HepG2 (cell line): Measurements from ENCODE around the gene VSX1. TPM values are rescaled to one million over a fixed set of nuclear protein-coding genes. Genes with fewer than 3 reads are reported as not detected.

ENCODE experiments used
- ATAC-seq: fragments of 200-7000 bp; cut with Tn5 transposase; 3 replicates; pipeline ENCODE4 v1.9.1; 2020; ENCODE audit warnings: mild to moderate bottlenecking, moderate library complexity
- BruUV-seq: library from RNA; stranded (reverse); fragments of 400-500 nt; replicated peaks from 2 replicates; lab custom pipeline; 2021; lab: Mats Ljungman, UMichigan
- CTCF ChIA-PET: fragments of 300-600 bp; formaldehyde crosslinking; extraction: SDS; loops from one replicate; lab custom pipeline; 2021; ENCODE audit warnings: low total read pairs, inconsistent platforms, low intra/inter-chr PET ratio; lab: Yijun Ruan, JAX
- POLR2A ChIA-PET: fragments of 350-600 bp; sonication (Branson Sonifier 250); formaldehyde crosslinking; loops from one replicate; lab custom pipeline; 2020; ENCODE audit warnings: antibody characterized with exemption, inconsistent platforms; lab: Yijun Ruan, JAX
- DNase-seq: peaks from one replicate; pipeline ENCODE4 v3.0.0-alpha.2; 2015; ENCODE audit warnings: low spot score
- FAIRE-seq: peaks from 3 replicates; lab custom pipeline; 2011; peaks lifted over from hg19 to GRCh38; lab: Jason Lieb, UNC
- H2AFZ ChIP-seq: one replicate; pipeline ENCODE4 v1.6.1; 2011; ENCODE audit warnings: low read length, inconsistent platforms
- H3K27ac ChIP-seq: fragments of 300-600 bp; 3 replicates; pipeline ENCODE4 v1.8.0; 2011; ENCODE audit warnings: mixed run types, mild to moderate bottlenecking, mixed read lengths, low read length, inconsistent platforms; ENCODE audit not compliant: insufficient read depth; ENCODE audit errors: extremely low read length
- H3K27me3 ChIP-seq, 2 experiments: fragments of 200-600 bp in 1 of 2; 2 replicates in 1 of 2; 3 replicates in 1 of 2; pipeline versions ENCODE4 v1.6.0 to v1.8.0; 2011; ENCODE audit warnings: low read length in 2 of 2, mild to moderate bottlenecking in 2 of 2, moderate library complexity in 2 of 2, inconsistent platforms in 1 of 2; ENCODE audit not compliant: insufficient read depth in 2 of 2, control insufficient read depth in 1 of 2
- H3K36me3 ChIP-seq, 2 experiments: fragments of 200-600 bp in 1 of 2; replicated peaks in 1 of 2; 2 replicates in 1 of 2; 3 replicates in 1 of 2; pipeline versions ENCODE4 v1.5.1 to v1.8.0; 2011; ENCODE audit warnings: low read length in 2 of 2, inconsistent platforms in 1 of 2; ENCODE audit not compliant: insufficient read depth in 2 of 2, control insufficient read depth in 1 of 2
- H3K4me1 ChIP-seq: 2 replicates; pipeline ENCODE4 v1.5.1; 2012; ENCODE audit warnings: low read length, inconsistent platforms; ENCODE audit not compliant: insufficient read depth
- H3K4me2 ChIP-seq: 2 replicates; pipeline ENCODE4 v1.6.0; 2011; ENCODE audit warnings: low read depth, low read length, inconsistent platforms
- H3K4me3 ChIP-seq, 3 experiments: fragments of 200-600 bp in 1 of 3; sonication (generic), shearing (Covaris generic) in 1 of 3; replicated peaks in 1 of 3; 2 replicates each; pipeline ENCODE4 v1.5.1; 2011 to 2016; ENCODE audit warnings: low read length in 3 of 3, inconsistent platforms in 2 of 3, low read depth in 2 of 3, mild to moderate bottlenecking in 2 of 3, control low read depth in 1 of 3, mixed read lengths in 1 of 3; ENCODE audit not compliant: insufficient read depth in 1 of 3
- H3K79me2 ChIP-seq: one replicate; pipeline ENCODE4 v1.6.1; 2011; ENCODE audit warnings: low read length, inconsistent platforms; ENCODE audit not compliant: insufficient read depth
- H3K9ac ChIP-seq: 2 replicates; pipeline ENCODE4 v1.6.0; 2011; ENCODE audit warnings: mild to moderate bottlenecking, low read depth, low read length, inconsistent platforms; ENCODE audit not compliant: insufficient read depth
- H3K9me3 ChIP-seq: 2 replicates; pipeline ENCODE4 v1.5.1; 2012; ENCODE audit warnings: mild to moderate bottlenecking, low read length
- H4K20me1 ChIP-seq: 2 replicates; pipeline ENCODE4 v1.6.0; 2011; ENCODE audit warnings: inconsistent platforms, mild to moderate bottlenecking, low read length, moderate library complexity; ENCODE audit not compliant: insufficient read depth
- NAIF1 ChIP-seq: sonication (generic); formaldehyde crosslinking; IDR thresholded peaks from 2 replicates; pipeline ENCODE4 v1.5.0; 2020; ENCODE audit warnings: mild to moderate bottlenecking, missing genetic modification reagents, borderline replicate concordance
- PATZ1 ChIP-seq: sonication (generic); formaldehyde crosslinking; IDR thresholded peaks from 2 replicates; pipeline ENCODE4 v1.4.0; 2020; ENCODE audit warnings: missing genetic modification reagents
- PBX3 ChIP-seq: sonication (generic); formaldehyde crosslinking; IDR thresholded peaks from 2 replicates; pipeline ENCODE4 v1.8.1; 2023; ENCODE audit warnings: missing genetic modification reagents, inconsistent platforms, borderline replicate concordance
- POLR2A ChIP-seq, 2 experiments: IDR thresholded peaks; 2 replicates each; pipeline ENCODE4 v1.6.1; 2011; ENCODE audit warnings: low read depth in 2 of 2, low read length in 2 of 2, mild to moderate bottlenecking in 1 of 2, moderate library complexity in 1 of 2; ENCODE audit not compliant: insufficient read depth in 1 of 2
- RBM22 ChIP-seq: fragments of 200-400 bp; formaldehyde crosslinking; optimal IDR thresholded peaks from 2 replicates; pipeline ENCODE3; 2017; ENCODE audit warnings: mild to moderate bottlenecking, low read length, moderate library complexity
- SSRP1 ChIP-seq: IDR thresholded peaks from 2 replicates; pipeline ENCODE4 v1.6.1; 2016; ENCODE audit warnings: control low read depth
- ZFP37 ChIP-seq: sonication (generic); formaldehyde crosslinking; IDR thresholded peaks from 2 replicates; pipeline ENCODE4 v1.4.0; 2020; ENCODE audit warnings: missing genetic modification reagents, borderline replicate concordance
- ZNF530 ChIP-seq: sonication (generic); formaldehyde crosslinking; IDR thresholded peaks from 2 replicates; pipeline ENCODE4 v1.5.0; 2020; ENCODE audit warnings: low read depth, mild to moderate bottlenecking, missing genetic modification reagents
- ZNF7 ChIP-seq: IDR thresholded peaks from 2 replicates; pipeline ENCODE4 v1.6.1; 2016; ENCODE audit warnings: missing biosample characterization, missing genetic modification reagents
- ZSCAN20 ChIP-seq: sonication (generic); formaldehyde crosslinking; IDR thresholded peaks from 2 replicates; pipeline ENCODE4 v1.4.0; 2020; ENCODE audit warnings: missing genetic modification reagents, mild to moderate bottlenecking, borderline replicate concordance
- WGBS: methylation state at CpG from one replicate; pipeline ENCODE4 v1.1.6; 2017; ENCODE audit warnings: low lambda C conversion rate; 5-methylcytosine and 5-hydroxymethylcytosine counted together
- in situ Hi-C: cut with HindIII; loops from 2 replicates; pipeline ENCODE4 v1.10.0; 2017; ENCODE audit warnings: low pct_unique_long_range_greater_than_20kb; ENCODE audit not compliant: extremely low pct_ligation_motif_present
- intact Hi-C: fragments of 100-400 bp; cut with micrococcal nuclease; formaldehyde crosslinking; loops from one replicate; pipeline ENCODE4 v1.10.0; 2022; ENCODE audit not compliant: unreplicated experiment
- polyA plus RNA-seq, 8 experiments: library from polyadenylated mRNA; depleted of rRNA in 3 of 8; stranded (reverse) in 7 of 8; unstranded in 1 of 8; fragments of >200 nt; fragmentation: Illumina TruSeq in 4 of 8; extraction: Trizol in 4 of 8; gene quantifications; 2 replicates each; pipeline versions ENCODE4 v1.2.1 to v1.2.3, GENCODE V29; 2011 to 2016; ENCODE audit warnings: low read depth in 4 of 8, missing spikeins in 1 of 8, mixed read lengths in 1 of 8; ENCODE audit not compliant: insufficient read depth in 1 of 8
- total RNA-seq, 5 experiments: library from RNA; depleted of rRNA; stranded (reverse); fragments of >200 nt; fragmentation: Illumina TruSeq; extraction: Trizol; gene quantifications; 2 replicates each; pipeline ENCODE4 v1.2.3, GENCODE V29; 2016; ENCODE audit warnings: low read depth in 1 of 5
- TF ChIP-seq, protein P1 (sequence below): IDR thresholded peaks from 2 replicates; pipeline ENCODE4 v1.6.1; 2016; ENCODE audit warnings: missing genetic modification reagents, missing compliant biosample characterization
- TF ChIP-seq, protein P2 (sequence below): sonication (generic); formaldehyde crosslinking; IDR thresholded peaks from 2 replicates; pipeline ENCODE4 v1.5.0; 2020; ENCODE audit warnings: mild to moderate bottlenecking, missing genetic modification reagents

Gene VSX1
- total and polyA plus RNA-seq, 2 of the 13 experiments (the other 11 are each of a cell fraction or from before 2014, with no cell fraction given) = 0.04 TPM; not detected in 1

DNA sequence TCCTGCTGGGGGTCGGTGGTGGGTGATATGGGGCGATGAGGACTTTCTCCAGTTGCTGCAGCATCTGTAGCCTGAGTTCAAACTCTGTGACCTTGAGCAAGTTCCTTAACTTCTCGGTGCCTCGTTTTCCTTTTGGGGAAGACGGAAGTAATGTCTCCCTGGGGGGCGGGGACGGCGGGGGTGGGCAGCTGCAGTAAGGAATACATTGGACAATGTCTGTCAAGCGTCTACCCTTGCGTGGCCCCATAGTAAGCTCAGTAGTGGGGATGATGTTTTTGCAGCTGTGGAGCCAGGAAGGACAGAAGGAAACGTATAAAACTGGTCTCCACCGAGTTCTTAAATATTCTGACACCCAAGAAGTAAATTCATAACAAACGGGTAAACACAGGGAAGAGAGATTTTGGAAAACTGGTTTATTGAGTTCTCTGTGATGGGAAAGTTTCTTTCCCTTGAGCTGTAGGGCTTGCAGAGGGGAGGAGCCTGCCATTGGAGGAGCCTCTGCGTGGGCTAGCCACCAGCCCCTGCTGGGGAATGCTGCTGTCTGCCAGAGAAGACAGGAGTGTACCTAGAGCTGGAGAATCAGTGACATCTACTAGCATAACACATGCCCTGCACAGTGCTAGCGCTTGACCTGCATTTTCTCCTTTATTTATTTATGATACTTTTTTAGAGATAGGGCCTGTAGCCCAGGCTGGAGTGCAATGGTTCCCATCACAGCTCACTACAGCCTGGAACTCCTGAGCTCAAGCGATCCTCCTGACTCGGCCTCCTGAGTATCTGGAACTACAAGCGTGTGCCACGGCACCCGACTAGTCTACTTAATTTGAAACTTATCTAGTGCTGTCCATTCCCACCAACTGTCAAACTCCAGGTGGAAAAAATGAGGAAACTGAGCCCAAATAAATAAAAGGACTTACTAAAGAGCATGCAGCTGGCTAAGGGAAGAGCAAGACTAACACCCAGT is 22.8 kb downstream of the VSX1 start (continued):
- TF ChIP-seq PATZ1 (CRISPR knock-in tag) = 0 out of 2 replicates have a peak, but pooled peaks have one; percentile 1
- TF ChIP-seq RBM22 = no peak

- DNase-seq = no peak
- Histone ChIP-seq H3K36me3 (no peaks in the 10 kb centered on the region), H3K4me2 (peak within 1 kb of the TSS; percentile 91), H3K4me3 (peak within 1 kb of the TSS; percentile 64 to 82 (median 67)), H3K79me2 (no peaks in the 10 kb centered on the region), H3K9ac (peak within 1 kb of the TSS; percentile 67), H3K27ac (peak within 1 kb of the TSS; percentile 6), H2AFZ (no peak within 1 kb of the TSS), H3K9me3 (no peaks in the 10 kb centered on the region), H3K4me1 (peaks cover 96% of the 10 kb centered on the region), H3K27me3 (peaks cover 0 to 29% of the 10 kb centered on the region in 2 experiments; a peak in 4 of 5 replicates), H4K20me1 (no peaks in the 10 kb centered on the region; the same call in 1 of the 2 replicates)
- no peak for FAIRE-seq
- in situ Hi-C loops = no loop called here
- 41% methylated on average over 31 of the region's 56 CpGs for WGBS
- peak; percentile 7; the same call in 2 of the 3 replicates for ATAC-seq
- BruUV-seq = no TSS peak
- ChIA-PET POLR2A (interaction anchor here (1.3 to 7.7 kb wide), 7 partner anchors 10 to 70 kb away, joined by 3 to 77 read pairs (median 4); partner anchors contain the start of gene APMAP), CTCF (no interaction called here)
- intact Hi-C loops = loop anchor here (5.0 kb wide), 1 partner anchor 41 kb away; no protein-coding TSS in a partner anchor
- TF ChIP-seq POLR2A (IDR thresholded peaks at IDR 0.05; ENCODE audit: insufficient read depth in 1 of 2, low read depth in 2 of 2, low read length in 2 of 2) (no peak; a peak in 1 of 4 replicates), SSRP1 (CRISPR knock-in tag) (no peak), ZFP37 (CRISPR knock-in tag) (0 out of 2 replicates have a peak, but pooled peaks have one; percentile 72), ZNF530 (CRISPR knock-in tag) (no peak), PBX3 (peak; percentile 43; the same call in 1 of the 2 replicates), ZSCAN20 (CRISPR knock-in tag) (no peak), NAIF1 (CRISPR knock-in tag) (no peak), ZNF7 (CRISPR knock-in tag) (no peak)
- TF ChIP-seq, protein P1, sequence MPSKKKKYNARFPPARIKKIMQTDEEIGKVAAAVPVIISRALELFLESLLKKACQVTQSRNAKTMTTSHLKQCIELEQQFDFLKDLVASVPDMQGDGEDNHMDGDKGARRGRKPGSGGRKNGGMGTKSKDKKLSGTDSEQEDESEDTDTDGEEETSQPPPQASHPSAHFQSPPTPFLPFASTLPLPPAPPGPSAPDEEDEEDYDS (CRISPR knock-in tag) = 0 out of 2 replicates have a peak, but pooled peaks have one; percentile 8
- TF ChIP-seq, protein P2, sequence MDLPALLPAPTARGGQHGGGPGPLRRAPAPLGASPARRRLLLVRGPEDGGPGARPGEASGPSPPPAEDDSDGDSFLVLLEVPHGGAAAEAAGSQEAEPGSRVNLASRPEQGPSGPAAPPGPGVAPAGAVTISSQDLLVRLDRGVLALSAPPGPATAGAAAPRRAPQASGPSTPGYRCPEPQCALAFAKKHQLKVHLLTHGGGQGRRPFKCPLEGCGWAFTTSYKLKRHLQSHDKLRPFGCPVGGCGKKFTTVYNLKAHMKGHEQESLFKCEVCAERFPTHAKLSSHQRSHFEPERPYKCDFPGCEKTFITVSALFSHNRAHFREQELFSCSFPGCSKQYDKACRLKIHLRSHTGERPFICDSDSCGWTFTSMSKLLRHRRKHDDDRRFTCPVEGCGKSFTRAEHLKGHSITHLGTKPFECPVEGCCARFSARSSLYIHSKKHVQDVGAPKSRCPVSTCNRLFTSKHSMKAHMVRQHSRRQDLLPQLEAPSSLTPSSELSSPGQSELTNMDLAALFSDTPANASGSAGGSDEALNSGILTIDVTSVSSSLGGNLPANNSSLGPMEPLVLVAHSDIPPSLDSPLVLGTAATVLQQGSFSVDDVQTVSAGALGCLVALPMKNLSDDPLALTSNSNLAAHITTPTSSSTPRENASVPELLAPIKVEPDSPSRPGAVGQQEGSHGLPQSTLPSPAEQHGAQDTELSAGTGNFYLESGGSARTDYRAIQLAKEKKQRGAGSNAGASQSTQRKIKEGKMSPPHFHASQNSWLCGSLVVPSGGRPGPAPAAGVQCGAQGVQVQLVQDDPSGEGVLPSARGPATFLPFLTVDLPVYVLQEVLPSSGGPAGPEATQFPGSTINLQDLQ (CRISPR knock-in tag) = peak; percentile 5; the same call in 1 of the 2 replicates
Observed at GRCh38 chr20:25058051-25058846, 23.7 kb downstream of the VSX1 start, which contains the start of gene ACSS1. TSS of gene ACSS1 (minus strand) at chr20:25058139. CDS start at chr20:25058102, 37 bp downstream.
